H1 (cell line): ENCODE data around the gene ST6GALNAC5. TPM values are rescaled to one million over a fixed set of nuclear protein-coding genes. Genes with fewer than 3 reads are reported as not detected.

Experiments
- CTCF ChIA-PET: fragments of 300-600 bp; sonication (Branson Sonifier 250); formaldehyde crosslinking; loops from one replicate; lab custom pipeline; 2021; ENCODE audit not compliant: partially characterized antibody; lab: Charles Lee
- POLR2A ChIA-PET: fragments of 300-600 bp; sonication (Branson Sonifier 250); formaldehyde crosslinking; loops from one replicate; lab custom pipeline; 2021; ENCODE audit warnings: inconsistent platforms; ENCODE audit not compliant: partially characterized antibody; lab: Charles Lee
- DNase-seq, 2 experiments: peaks; one replicate each; pipeline versions ENCODE4 v3.0.0 to v3.0.0-alpha.2; 2010 to 2022; ENCODE audit warnings: low spot score in 2 of 2, low read depth in 1 of 2, mixed read lengths in 1 of 2
- FAIRE-seq: peaks from 2 replicates; lab custom pipeline; 2011; peaks lifted over from hg19 to GRCh38; lab: Jason Lieb, UNC
- H2AFZ ChIP-seq: 2 replicates; pipeline ENCODE4 v1.8.1; 2012; ENCODE audit warnings: low read length, inconsistent platforms
- H2AK5ac ChIP-seq: 2 replicates; pipeline ENCODE4 v1.6.1; 2013; ENCODE audit warnings: low read depth, low read length
- H2BK120ac ChIP-seq: replicated peaks from 2 replicates; pipeline ENCODE3; 2013; ENCODE audit warnings: low read depth, low read length, inconsistent platforms
- H2BK12ac ChIP-seq: 2 replicates; pipeline ENCODE4 v1.6.1; 2013; ENCODE audit warnings: low read depth, low read length
- H2BK15ac ChIP-seq: 2 replicates; pipeline ENCODE4 v1.6.1; 2013; ENCODE audit warnings: low read length
- H2BK20ac ChIP-seq: 2 replicates; pipeline ENCODE4 v1.6.1; 2013; ENCODE audit warnings: low read length
- H2BK5ac ChIP-seq: 2 replicates; pipeline ENCODE4 v1.6.1; 2013; ENCODE audit warnings: low read depth, low read length
- H3K14ac ChIP-seq: 2 replicates; pipeline ENCODE4 v1.6.1; 2013; ENCODE audit warnings: inconsistent platforms; ENCODE audit not compliant: insufficient read length
- H3K18ac ChIP-seq: 2 replicates; pipeline ENCODE4 v1.6.1; 2013; ENCODE audit warnings: low read length; ENCODE audit errors: extremely low read depth
- H3K23ac ChIP-seq: 2 replicates; pipeline ENCODE4 v1.6.1; 2013; ENCODE audit warnings: inconsistent platforms; ENCODE audit not compliant: insufficient read length
- H3K23me2 ChIP-seq: 2 replicates; pipeline ENCODE4 v1.6.1; 2013; ENCODE audit warnings: low read depth, low read length
- H3K27ac ChIP-seq: 2 replicates; pipeline ENCODE4 v1.6.1; 2011; ENCODE audit warnings: low read depth, low read length, inconsistent platforms
- H3K27me3 ChIP-seq, 4 experiments: replicated peaks in 1 of 4; 1 replicate in 1 of 4; 2 replicates in 3 of 4; pipeline versions ENCODE4 v1.6.1 to v1.8.1; 2011 to 2013; ENCODE audit warnings: low read length in 3 of 4, mild to moderate bottlenecking in 3 of 4, inconsistent platforms in 2 of 4, mixed read lengths in 2 of 4, moderate library complexity in 1 of 4; ENCODE audit not compliant: control insufficient read depth in 3 of 4, insufficient read depth in 3 of 4; ENCODE audit errors: extremely low read depth in 1 of 4
- H3K36me3 ChIP-seq, 4 experiments: 2 replicates each; pipeline versions ENCODE4 v1.6.1 to v1.8.1; 2011 to 2013; ENCODE audit warnings: mild to moderate bottlenecking in 4 of 4, low read length in 3 of 4, moderate library complexity in 2 of 4, control low read depth in 1 of 4, inconsistent platforms in 1 of 4; ENCODE audit not compliant: insufficient read depth in 4 of 4, control insufficient read depth in 2 of 4
- H3K4ac ChIP-seq: replicated peaks from 2 replicates; pipeline ENCODE3; 2013; ENCODE audit warnings: low read length, low read depth, mixed read lengths, inconsistent platforms; ENCODE audit not compliant: insufficient read length
- H3K4me1 ChIP-seq, 4 experiments: replicated peaks in 1 of 4; 1 replicate in 1 of 4; 2 replicates in 3 of 4; pipeline versions ENCODE4 v1.6.1 to v1.8.1; 2011 to 2013; ENCODE audit warnings: low read length in 3 of 4, inconsistent platforms in 2 of 4, mixed read lengths in 1 of 4; ENCODE audit not compliant: insufficient read depth in 4 of 4, control insufficient read depth in 3 of 4
- H3K4me2 ChIP-seq, 2 experiments: 2 replicates each; pipeline versions ENCODE4 v1.6.1 to v1.8.1; 2011 to 2013; ENCODE audit warnings: low read depth in 2 of 2, low read length in 2 of 2, control low read depth in 1 of 2, inconsistent platforms in 1 of 2, mild to moderate bottlenecking in 1 of 2; ENCODE audit not compliant: insufficient read depth in 1 of 2
- H3K4me3 ChIP-seq, 4 experiments: fragments of 200-600, 300-600 bp in 1 of 4; sonication (generic), shearing (Covaris generic), sonication (Bioruptor Twin) in 1 of 4; 2 replicates each; pipeline versions ENCODE4 v1.5.1 to v1.8.1; 2011 to 2016; ENCODE audit warnings: low read length in 4 of 4, low read depth in 3 of 4, control low read depth in 2 of 4, inconsistent platforms in 2 of 4, mild to moderate bottlenecking in 2 of 4, mixed read lengths in 1 of 4, moderate library complexity in 1 of 4; ENCODE audit not compliant: insufficient read depth in 2 of 4; ENCODE audit errors: extremely low read depth in 1 of 4
- H3K56ac ChIP-seq: replicated peaks from 2 replicates; pipeline ENCODE3; 2013; ENCODE audit warnings: low read depth, mild to moderate bottlenecking, mixed read lengths, low read length, inconsistent platforms; ENCODE audit not compliant: insufficient read length
- H3K79me1 ChIP-seq: 2 replicates; pipeline ENCODE4 v1.6.1; 2013; ENCODE audit warnings: low read depth, low read length, control low read depth
- H3K79me2 ChIP-seq, 2 experiments: 2 replicates each; pipeline versions ENCODE4 v1.6.1 to v1.8.1; 2012 to 2013; ENCODE audit warnings: low read length in 2 of 2, mild to moderate bottlenecking in 2 of 2, inconsistent platforms in 1 of 2; ENCODE audit not compliant: insufficient read depth in 2 of 2, control insufficient read depth in 1 of 2
- H3K9ac ChIP-seq, 4 experiments: replicated peaks in 1 of 4; 1 replicate in 1 of 4; 2 replicates in 3 of 4; pipeline versions ENCODE4 v1.6.1 to v1.8.1; 2011 to 2013; ENCODE audit warnings: low read depth in 3 of 4, low read length in 3 of 4, control low read depth in 2 of 4, mild to moderate bottlenecking in 2 of 4, moderate library complexity in 2 of 4, inconsistent platforms in 1 of 4; ENCODE audit errors: extremely low read depth in 1 of 4
- H3K9me3 ChIP-seq, 2 experiments: 2 replicates each; pipeline versions ENCODE4 v1.6.1 to v1.8.1; 2012 to 2013; ENCODE audit warnings: mild to moderate bottlenecking in 2 of 2, moderate library complexity in 2 of 2, control low read depth in 1 of 2, inconsistent platforms in 1 of 2, low read depth in 1 of 2, low read length in 1 of 2, mixed read lengths in 1 of 2; ENCODE audit not compliant: insufficient read depth in 2 of 2
- H4K20me1 ChIP-seq, 2 experiments: replicated peaks in 1 of 2; 2 replicates each; pipeline versions ENCODE3 to v1.8.1; 2011 to 2013; ENCODE audit warnings: inconsistent platforms in 2 of 2, low read length in 2 of 2, mild to moderate bottlenecking in 1 of 2; ENCODE audit not compliant: insufficient read depth in 2 of 2, control insufficient read depth in 1 of 2
- H4K5ac ChIP-seq: 2 replicates; pipeline ENCODE4 v1.6.1; 2013; ENCODE audit warnings: low read length, low read depth, mixed read lengths, inconsistent platforms; ENCODE audit not compliant: insufficient read length
- H4K8ac ChIP-seq: 2 replicates; pipeline ENCODE4 v1.8.0; 2013; ENCODE audit warnings: mild to moderate bottlenecking, moderate library complexity, low read length, inconsistent platforms; ENCODE audit not compliant: insufficient read depth; ENCODE audit errors: extremely low read depth
- H4K91ac ChIP-seq: replicated peaks from 2 replicates; pipeline ENCODE3; 2013; ENCODE audit warnings: low read length, mixed read lengths, inconsistent platforms; ENCODE audit not compliant: insufficient read length
- CEBPB ChIP-seq: IDR thresholded peaks from 2 replicates; pipeline ENCODE4 v1.6.1; 2012; ENCODE audit warnings: low read depth, low read length
- WGBS, 2 experiments: shearing (Covaris generic) in 1 of 2; methylation state at CpG; one replicate each; pipeline versions ENCODE4 v1.1.6 to v1.1.7; 2013 to 2015; ENCODE audit warnings: low lambda C conversion rate in 2 of 2, mixed read lengths in 2 of 2, inconsistent platforms in 1 of 2, low coverage in 1 of 2, missing lambda C conversion rate in 1 of 2; ENCODE audit not compliant: insufficient replicate concordance in 2 of 2, insufficient coverage in 1 of 2, insufficient read length in 1 of 2; ENCODE audit errors: extremely low coverage in 1 of 2, missing lambda C conversion rate in 1 of 2; 5-methylcytosine and 5-hydroxymethylcytosine counted together
- polyA plus RNA-seq, 7 experiments: library from polyadenylated mRNA; depleted of rRNA in 3 of 7; stranded (reverse) in 5 of 7; unstranded in 2 of 7; fragments of >200 nt in 5 of 7; fragments of 200-250 nt in 2 of 7; gene quantifications; 1 replicate in 5 of 7; 2 replicates in 1 of 7; 4 replicates in 1 of 7; pipeline versions ENCODE4 v1.2.1 to v1.2.3, GENCODE V29; 2011 to 2013; ENCODE audit warnings: missing spikeins in 2 of 7, mixed read lengths in 2 of 7
- total RNA-seq: library from RNA; stranded (reverse); fragmentation: NEBNext Ultra II Directional; extraction: Animal tissue kit (Norgen Biotek cat#: 25700); gene quantifications from 2 replicates; pipeline ENCODE4 v1.2.1, GENCODE V29; 2021
- TF ChIP-seq, protein P1 (sequence below): IDR thresholded peaks from 2 replicates; pipeline ENCODE4 v1.6.1; 2012; ENCODE audit warnings: inconsistent platforms

Gene ST6GALNAC5
- total and polyA plus RNA-seq, 2 of the 8 experiments (the other 6 are each of a cell fraction or from before 2014, with no cell fraction given), result 6.2 to 7.3 TPM

DNA sequence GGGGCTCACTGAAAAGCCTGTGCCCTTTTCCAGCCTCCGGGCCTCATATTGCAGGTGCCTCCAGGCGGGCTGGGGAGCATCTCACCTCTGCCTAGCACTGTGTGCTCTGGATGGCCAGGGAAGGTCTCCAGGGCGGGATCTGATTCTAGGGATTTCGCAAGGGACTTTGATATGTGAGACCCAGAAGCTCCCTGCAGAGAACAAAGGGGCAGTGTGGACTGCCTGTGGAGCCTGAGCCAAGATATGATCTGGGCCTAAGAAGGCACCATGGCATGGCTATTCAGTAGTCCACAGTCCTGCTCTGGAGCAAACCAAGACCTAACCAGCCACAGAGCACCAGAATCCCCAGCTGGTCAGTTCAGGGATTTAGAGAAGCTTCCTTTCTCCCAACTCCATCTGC, 157.2 kb downstream of the ST6GALNAC5 start:
- 0 out of 2 replicates have a peak overlapping the region, but pooled peaks have one; percentile 37 for H2BK15ac ChIP-seq

More for the DNA sequence above, 157.2 kb downstream of the ST6GALNAC5 start:
- Histone ChIP-seq H3K18ac (no peak overlapping the region), H3K23ac (no peak overlapping the region), H2AK5ac (no peak overlapping the region), H3K79me2 (no peaks in the 10 kb centered on the region), H3K4ac (no peak overlapping the region), H4K20me1 (no peaks in the 10 kb centered on the region), H4K91ac (no peak overlapping the region), H3K27ac (no peak overlapping the region), H3K27me3 (no peaks in the 10 kb centered on the region), H3K4me2 (no peak overlapping the region), H2BK120ac (no peak overlapping the region), H2BK12ac (no peak overlapping the region), H3K23me2 (no peaks in the 10 kb centered on the region), H3K56ac (no peak overlapping the region), H3K9me3 (no peaks in the 10 kb centered on the region), H3K36me3 (no peaks in the 10 kb centered on the region), H3K79me1 (no peaks in the 10 kb centered on the region), H2AFZ (no peak overlapping the region), H3K4me3 (no peak overlapping the region)
- DNase-seq, result no peak
- 76% methylated on average over 4 of the region's 4 CpGs; no CpG with 5 or more reads in 1 of the 2 experiments for WGBS, 2 experiments
- CTCF ChIA-PET, result interaction anchor here (0.5 kb wide), 1 partner anchor 89 kb away, joined by 3 read pairs; no protein-coding TSS in a partner anchor
- TF ChIP-seq, protein P1, sequence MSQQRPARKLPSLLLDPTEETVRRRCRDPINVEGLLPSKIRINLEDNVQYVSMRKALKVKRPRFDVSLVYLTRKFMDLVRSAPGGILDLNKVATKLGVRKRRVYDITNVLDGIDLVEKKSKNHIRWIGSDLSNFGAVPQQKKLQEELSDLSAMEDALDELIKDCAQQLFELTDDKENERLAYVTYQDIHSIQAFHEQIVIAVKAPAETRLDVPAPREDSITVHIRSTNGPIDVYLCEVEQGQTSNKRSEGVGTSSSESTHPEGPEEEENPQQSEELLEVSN, result no peak
- peak; percentile 81 for TF ChIP-seq CEBPB
- TF ChIP-seq, all 59 proteins: peak for 1
- FAIRE-seq, result no peak
- Histone ChIP-seq H4K8ac (no peak overlapping the region), H2BK5ac (no peak overlapping the region), H4K5ac (no peak overlapping the region), H3K4me1 (peaks cover 0 to 7% (median 2%) of the 10 kb centered on the region in 4 experiments; a peak in 4 of 7 replicates), H3K14ac (no peak overlapping the region), H2BK20ac (no peak overlapping the region), H3K9ac (no peak overlapping the region)
- POLR2A ChIA-PET, result no interaction called here
